VCaP (cell line): Measurements from ENCODE around the gene CAMSAP1.

ENCODE experiments used
- H3K27ac ChIP-seq: fragments of 450-650 bp; 2 replicates; pipeline ENCODE4 v1.5.1; 2017
- CTCF ChIP-seq: fragments of 450-650 bp; conservative IDR thresholded peaks from 2 replicates; pipeline ENCODE4 v1.5.1; 2017; ENCODE audit warnings: mild to moderate bottlenecking, moderate library complexity

Gene CAMSAP1

GRCh38 chr9:135907431-135908092, at the start of gene CAMSAP1:
Gene CAMSAP1, minus strand, starts transcription at chr9:135907546. Its CDS starts 387 bp downstream, at chr9:135907159.
- no peak for TF ChIP-seq CTCF
- peak within 1 kb of the TSS; percentile 96 for H3K27ac ChIP-seq

GRCh38 chr9:135956802-135957174, 49.4 kb upstream of the CAMSAP1 start:
- no peak overlapping the region for H3K27ac ChIP-seq
- no peak for TF ChIP-seq CTCF

- no peak overlapping the region for H3K27ac ChIP-seq
- TF ChIP-seq CTCF, result no peak
Observed at GRCh38 chr9:135955934-135956801, 48.8 kb upstream of the CAMSAP1 start.

- TF ChIP-seq CTCF, result no peak
- peak overlapping the region; percentile 73 for H3K27ac ChIP-seq
Observed at GRCh38 chr9:135952664-135953206, 45.4 kb upstream of the CAMSAP1 start.

- TF ChIP-seq CTCF, result no peak
- H3K27ac ChIP-seq, result peak overlapping the region; percentile 73
Observed at GRCh38 chr9:135951889-135952663, 44.7 kb upstream of the CAMSAP1 start.

- H3K27ac ChIP-seq, result peak overlapping the region; percentile 73
Observed at GRCh38 chr9:135951310-135951709, 44.0 kb upstream of the CAMSAP1 start.

GRCh38 chr9:135950841-135951240, 43.5 kb upstream of the CAMSAP1 start:
- H3K27ac ChIP-seq, result peak overlapping the region; percentile 73

- TF ChIP-seq CTCF, result no peak
- H3K27ac ChIP-seq, result peak overlapping the region; percentile 12
Observed at GRCh38 chr9:135950135-135950682, 42.9 kb upstream of the CAMSAP1 start.
